ENCODE data around the gene FKRP. TPM values are rescaled to one million over a fixed set of nuclear protein-coding genes. Genes with fewer than 3 reads are reported as not detected.

The FKRP gene
- total and polyA plus RNA-seq, 2 of the 13 experiments (the other 11 are each of a cell fraction or from before 2014, with no cell fraction given), result 7.3 to 9.8 TPM

DNA sequence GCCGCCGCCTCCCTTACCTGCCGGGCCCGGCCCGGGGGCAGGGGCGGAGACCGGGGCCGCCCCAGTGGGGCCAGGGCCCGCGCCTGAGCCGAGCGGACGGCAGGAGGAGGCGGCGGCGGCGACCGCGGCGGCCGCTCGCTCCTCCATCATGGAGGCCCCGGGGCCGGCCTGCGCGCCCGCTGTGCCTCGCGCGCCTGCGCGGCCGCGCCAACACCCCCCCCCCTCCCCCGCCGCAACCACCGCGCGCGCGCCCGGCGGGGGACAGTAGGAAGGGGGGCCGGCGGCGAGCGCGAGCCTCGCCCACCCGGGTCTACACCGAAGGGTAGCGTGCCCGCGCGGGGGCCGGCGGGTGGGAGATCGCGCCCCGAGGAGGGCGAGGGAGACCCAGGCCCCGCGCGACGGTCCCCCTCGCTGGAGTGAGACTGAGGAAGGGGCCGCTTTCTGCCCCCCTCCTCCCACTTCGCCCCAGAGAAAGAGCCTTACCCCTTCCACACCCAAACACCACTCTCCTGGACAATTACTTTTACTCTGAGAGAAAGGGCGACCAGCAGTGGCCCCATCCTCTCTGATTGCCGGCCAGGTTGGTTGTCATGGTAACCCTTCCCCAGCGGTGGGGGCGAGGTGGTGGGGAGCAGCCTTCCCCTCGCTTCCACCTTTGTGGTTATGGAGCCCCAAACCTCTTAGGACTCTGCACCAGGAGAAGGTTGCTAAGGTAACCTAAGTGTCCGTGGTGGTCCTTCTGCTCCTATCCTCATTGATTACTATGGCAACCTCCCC, 612 bp downstream of the FKRP start, which contains the start of gene STRN4 (continued):
- TF ChIP-seq, protein P1, sequence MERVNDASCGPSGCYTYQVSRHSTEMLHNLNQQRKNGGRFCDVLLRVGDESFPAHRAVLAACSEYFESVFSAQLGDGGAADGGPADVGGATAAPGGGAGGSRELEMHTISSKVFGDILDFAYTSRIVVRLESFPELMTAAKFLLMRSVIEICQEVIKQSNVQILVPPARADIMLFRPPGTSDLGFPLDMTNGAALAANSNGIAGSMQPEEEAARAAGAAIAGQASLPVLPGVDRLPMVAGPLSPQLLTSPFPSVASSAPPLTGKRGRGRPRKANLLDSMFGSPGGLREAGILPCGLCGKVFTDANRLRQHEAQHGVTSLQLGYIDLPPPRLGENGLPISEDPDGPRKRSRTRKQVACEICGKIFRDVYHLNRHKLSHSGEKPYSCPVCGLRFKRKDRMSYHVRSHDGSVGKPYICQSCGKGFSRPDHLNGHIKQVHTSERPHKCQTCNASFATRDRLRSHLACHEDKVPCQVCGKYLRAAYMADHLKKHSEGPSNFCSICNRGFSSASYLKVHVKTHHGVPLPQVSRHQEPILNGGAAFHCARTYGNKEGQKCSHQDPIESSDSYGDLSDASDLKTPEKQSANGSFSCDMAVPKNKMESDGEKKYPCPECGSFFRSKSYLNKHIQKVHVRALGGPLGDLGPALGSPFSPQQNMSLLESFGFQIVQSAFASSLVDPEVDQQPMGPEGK (CRISPR knock-in tag; IDR thresholded peaks at IDR 0.05), result peak; percentile 21; the same call in 1 of the 2 replicates
- TF ChIP-seq DMAP1 (CRISPR knock-in tag; IDR thresholded peaks at IDR 0.05) (no peak), PHF20 (CRISPR knock-in tag; IDR thresholded peaks at IDR 0.05) (no peak), GATAD1 (CRISPR knock-in tag; IDR thresholded peaks at IDR 0.05) (no peak), NPAS2 (CRISPR knock-in tag; IDR thresholded peaks at IDR 0.05; ENCODE audit: borderline replicate concordance) (no peak), AGO2 (optimal IDR thresholded peaks at IDR 0.05; ENCODE audit: low read depth, low read length) (peak; percentile 5), RFX3 (CRISPR knock-in tag; IDR thresholded peaks at IDR 0.05) (peak; percentile 66; the same call in 1 of the 2 replicates), RFX1 (IDR thresholded peaks at IDR 0.05) (peak; percentile 63), POLR2A (IDR thresholded peaks at IDR 0.05; ENCODE audit: insufficient read depth in 1 of 2, low read depth in 2 of 2, low read length in 2 of 2) (peak in 1 of 2 experiments; percentile 55; a peak in 2 of 4 replicates), SNAI1 (CRISPR knock-in tag; IDR thresholded peaks at IDR 0.05; ENCODE audit: borderline replicate concordance) (no peak), ONECUT2 (CRISPR knock-in tag; IDR thresholded peaks at IDR 0.05) (no peak)
- TF ChIP-seq, protein P2, sequence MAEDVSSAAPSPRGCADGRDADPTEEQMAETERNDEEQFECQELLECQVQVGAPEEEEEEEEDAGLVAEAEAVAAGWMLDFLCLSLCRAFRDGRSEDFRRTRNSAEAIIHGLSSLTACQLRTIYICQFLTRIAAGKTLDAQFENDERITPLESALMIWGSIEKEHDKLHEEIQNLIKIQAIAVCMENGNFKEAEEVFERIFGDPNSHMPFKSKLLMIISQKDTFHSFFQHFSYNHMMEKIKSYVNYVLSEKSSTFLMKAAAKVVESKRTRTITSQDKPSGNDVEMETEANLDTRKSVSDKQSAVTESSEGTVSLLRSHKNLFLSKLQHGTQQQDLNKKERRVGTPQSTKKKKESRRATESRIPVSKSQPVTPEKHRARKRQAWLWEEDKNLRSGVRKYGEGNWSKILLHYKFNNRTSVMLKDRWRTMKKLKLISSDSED (CRISPR knock-in tag; IDR thresholded peaks at IDR 0.05), result no peak
- TF ChIP-seq, protein P3, sequence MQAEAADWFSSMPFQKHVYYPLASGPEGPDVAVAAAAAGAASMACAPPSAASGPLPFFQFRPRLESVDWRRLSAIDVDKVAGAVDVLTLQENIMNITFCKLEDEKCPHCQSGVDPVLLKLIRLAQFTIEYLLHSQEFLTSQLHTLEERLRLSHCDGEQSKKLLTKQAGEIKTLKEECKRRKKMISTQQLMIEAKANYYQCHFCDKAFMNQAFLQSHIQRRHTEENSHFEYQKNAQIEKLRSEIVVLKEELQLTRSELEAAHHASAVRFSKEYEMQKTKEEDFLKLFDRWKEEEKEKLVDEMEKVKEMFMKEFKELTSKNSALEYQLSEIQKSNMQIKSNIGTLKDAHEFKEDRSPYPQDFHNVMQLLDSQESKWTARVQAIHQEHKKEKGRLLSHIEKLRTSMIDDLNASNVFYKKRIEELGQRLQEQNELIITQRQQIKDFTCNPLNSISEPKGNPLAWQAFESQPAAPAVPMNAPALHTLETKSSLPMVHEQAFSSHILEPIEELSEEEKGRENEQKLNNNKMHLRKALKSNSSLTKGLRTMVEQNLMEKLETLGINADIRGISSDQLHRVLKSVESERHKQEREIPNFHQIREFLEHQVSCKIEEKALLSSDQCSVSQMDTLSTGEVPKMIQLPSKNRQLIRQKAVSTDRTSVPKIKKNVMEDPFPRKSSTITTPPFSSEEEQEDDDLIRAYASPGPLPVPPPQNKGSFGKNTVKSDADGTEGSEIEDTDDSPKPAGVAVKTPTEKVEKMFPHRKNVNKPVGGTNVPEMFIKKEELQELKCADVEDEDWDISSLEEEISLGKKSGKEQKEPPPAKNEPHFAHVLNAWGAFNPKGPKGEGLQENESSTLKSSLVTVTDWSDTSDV (CRISPR knock-in tag; IDR thresholded peaks at IDR 0.05), result no peak
- TF ChIP-seq, protein P4, sequence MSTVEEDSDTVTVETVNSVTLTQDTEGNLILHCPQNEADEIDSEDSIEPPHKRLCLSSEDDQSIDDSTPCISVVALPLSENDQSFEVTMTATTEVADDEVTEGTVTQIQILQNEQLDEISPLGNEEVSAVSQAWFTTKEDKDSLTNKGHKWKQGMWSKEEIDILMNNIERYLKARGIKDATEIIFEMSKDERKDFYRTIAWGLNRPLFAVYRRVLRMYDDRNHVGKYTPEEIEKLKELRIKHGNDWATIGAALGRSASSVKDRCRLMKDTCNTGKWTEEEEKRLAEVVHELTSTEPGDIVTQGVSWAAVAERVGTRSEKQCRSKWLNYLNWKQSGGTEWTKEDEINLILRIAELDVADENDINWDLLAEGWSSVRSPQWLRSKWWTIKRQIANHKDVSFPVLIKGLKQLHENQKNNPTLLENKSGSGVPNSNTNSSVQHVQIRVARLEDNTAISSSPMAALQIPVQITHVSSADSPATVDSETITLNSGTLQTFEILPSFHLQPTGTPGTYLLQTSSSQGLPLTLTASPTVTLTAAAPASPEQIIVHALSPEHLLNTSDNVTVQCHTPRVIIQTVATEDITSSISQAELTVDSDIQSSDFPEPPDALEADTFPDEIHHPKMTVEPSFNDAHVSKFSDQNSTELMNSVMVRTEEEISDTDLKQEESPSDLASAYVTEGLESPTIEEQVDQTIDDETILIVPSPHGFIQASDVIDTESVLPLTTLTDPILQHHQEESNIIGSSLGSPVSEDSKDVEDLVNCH (CRISPR knock-in tag; IDR thresholded peaks at IDR 0.05), result no peak
- TF ChIP-seq, protein P5, sequence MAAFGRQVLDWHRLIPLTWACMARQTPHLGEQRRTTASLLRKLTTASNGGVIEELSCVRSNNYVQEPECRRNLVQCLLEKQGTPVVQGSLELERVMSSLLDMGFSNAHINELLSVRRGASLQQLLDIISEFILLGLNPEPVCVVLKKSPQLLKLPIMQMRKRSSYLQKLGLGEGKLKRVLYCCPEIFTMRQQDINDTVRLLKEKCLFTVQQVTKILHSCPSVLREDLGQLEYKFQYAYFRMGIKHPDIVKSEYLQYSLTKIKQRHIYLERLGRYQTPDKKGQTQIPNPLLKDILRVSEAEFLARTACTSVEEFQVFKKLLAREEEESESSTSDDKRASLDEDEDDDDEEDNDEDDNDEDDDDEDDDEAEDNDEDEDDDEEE (CRISPR knock-in tag; IDR thresholded peaks at IDR 0.05), result no peak
